GM12891 (cell line): ENCODE data around the gene MCTP1.

Experiments
- POLR2A ChIP-seq: IDR thresholded peaks from 2 replicates; pipeline ENCODE4 v1.6.1; 2011; ENCODE audit warnings: low read depth, low read length, control low read depth
- TAF1 ChIP-seq: IDR thresholded peaks from 2 replicates; pipeline ENCODE4 v1.6.1; 2011; ENCODE audit warnings: low read depth, low read length, control low read depth

DNA sequence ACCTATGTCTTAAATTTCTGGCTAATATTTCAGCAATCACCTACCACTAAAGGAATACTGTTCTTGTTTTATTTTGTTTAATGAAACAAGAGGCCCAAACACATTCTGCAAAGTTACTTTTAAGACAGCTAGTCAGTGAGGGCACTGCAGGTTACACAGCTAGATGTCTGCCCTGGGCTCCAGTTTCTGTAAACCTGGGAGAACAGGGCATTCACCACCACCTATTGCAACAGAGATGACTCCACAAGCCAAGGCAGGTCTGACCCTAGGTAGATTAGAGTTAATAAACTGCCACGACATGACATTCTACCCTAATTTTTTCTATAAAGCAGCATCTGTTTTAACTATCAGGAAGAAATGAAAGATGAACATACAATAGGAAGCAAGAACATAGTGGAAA is 575.6 kb downstream of the MCTP1 start:
- TF ChIP-seq POLR2A (no peak), TAF1 (no peak)
